Measurements from ENCODE around the gene TGM3. TPM values are rescaled to one million over a fixed set of nuclear protein-coding genes. Genes with fewer than 3 reads are reported as not detected.

The TGM3 gene
- total RNA-seq, 1 donor from 2014 or later = not detected

DNA sequence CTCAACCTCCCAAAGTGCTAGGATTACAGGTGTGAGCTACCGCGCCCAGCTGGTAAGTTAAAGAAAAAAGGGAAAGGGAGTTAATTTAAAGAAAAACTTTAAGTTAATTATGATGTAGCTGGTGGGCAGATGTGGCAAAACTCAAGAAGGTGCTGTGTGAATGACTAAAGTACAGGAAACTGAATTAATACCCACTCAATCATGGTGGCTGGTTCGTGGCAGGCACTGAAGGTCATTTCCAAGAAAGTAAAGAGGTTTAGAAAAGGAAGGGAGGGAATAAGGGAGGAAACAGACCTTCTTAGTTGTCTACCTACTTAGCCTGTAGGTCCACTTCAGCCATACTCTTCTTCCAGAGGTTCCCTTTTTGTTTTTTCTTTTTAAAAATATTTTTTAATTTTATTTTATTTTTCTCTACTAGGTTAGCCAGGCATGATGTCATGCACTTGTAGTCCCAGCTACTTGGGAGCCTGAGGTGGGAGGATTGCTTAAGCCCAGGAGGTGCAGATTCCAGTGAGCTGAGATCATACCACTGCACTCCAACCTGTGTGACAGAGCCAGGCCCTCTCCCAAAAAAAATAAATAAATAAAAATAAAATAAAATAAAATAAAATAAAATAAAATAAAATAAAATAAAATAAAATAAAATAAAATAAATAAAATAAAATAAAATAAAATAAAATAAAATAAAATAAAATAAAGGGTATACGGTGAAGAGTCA, 11.9 kb upstream of the TGM3 start:
- peak; percentile 89 for DNase-seq (ENCODE audit: low read depth)

DNA sequence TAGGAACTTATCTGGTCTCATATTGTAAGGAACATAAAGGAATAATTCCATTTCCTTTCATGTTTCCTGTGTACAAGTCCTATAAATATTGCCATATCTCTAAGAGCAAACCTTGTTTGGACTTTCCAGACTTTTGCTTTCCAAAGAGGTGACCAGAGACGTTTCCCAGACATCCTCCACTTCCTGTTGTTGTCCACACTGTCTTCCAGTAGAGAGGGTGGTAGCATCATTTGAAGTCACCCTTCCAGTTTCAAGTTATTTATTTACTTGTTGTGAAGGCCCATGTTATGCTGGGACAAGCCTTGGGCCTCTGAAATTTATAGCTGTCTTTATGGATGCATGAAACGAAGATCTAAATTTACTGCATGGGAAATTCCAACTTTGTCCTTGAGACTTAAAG, 10.6 kb upstream of the TGM3 start:
- DNase-seq (ENCODE audit: low read depth) = no peak

DNA sequence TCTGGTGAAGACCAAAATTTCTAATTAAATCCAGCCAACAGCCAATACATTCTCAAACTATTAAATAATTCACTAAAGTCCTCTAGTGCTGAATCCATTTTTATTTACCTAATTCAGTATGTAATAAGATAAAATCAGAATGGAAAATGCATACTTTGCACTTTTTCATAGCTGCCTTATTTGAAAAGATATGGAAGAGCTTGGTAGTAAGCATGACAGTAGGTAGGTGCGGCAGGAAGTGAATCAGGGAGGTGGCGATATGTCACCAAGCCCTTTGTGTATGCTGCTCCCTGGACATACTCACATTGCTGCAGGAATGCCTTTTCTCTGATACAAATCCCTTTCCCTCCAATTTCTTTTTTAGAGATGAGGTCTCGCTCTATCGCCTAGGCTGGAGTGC, 10.2 kb upstream of the TGM3 start:
- no peak for DNase-seq (ENCODE audit: low read depth)

DNA sequence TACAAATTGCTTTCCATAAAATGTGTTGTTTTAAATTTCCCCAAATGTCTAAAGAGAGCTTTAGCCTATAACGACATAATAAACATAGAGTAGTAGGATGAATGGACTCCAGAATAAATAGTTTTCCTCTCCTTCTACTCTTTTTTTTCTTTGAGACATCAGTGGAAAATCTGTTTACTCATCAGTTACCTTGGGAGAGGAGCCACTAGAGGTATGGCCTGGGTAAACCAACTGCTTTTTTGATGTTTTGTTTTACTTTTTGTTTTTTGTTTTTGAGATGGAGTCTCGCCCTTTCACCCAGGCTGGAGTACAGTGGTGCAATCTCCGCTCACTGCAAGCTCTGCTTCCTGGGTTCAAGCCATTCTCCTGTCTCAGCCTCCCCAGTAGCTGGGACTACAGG, 8.3 kb upstream of the TGM3 start:
- no peak for DNase-seq (ENCODE audit: low read depth)

DNA sequence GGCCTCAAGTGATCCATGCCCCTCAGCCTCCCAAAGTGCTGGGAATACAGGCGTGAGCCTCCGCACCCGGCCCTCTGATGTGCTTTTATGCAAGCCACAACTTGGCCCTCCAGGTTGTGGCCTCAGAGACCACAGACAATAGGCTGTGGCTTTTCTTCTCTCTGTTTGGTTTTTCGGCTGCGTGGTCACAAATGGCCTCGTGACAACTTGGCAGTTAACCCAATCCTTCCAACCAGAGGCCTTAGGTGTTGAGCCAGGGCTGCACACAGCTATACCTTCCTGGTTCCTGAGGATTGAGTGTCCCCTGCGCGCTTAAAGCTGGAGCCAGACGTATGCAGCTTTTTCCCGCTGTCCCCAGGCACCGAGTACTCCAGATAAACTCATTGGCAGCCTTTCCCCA, 6.3 kb upstream of the TGM3 start:
- peak; percentile 88 for DNase-seq (ENCODE audit: low read depth)

DNA sequence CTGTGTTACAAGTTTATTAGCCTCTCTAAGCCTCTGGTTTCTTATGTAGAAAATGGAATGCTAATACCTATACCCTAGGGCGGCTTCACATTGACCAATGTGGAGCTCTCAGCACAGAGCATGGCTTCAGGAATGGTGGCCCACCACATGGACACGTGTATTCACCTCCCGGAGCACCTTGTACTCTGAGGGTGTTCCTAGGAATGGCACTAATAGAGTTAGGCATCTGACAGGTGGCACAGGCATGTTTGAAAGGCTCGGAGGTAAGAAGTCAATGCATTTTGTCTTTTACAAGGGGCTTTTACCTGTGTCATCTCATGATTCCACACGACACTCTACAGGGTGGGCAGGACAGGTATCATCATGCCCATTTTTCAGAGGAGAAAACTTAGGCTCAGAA, 5.3 kb upstream of the TGM3 start:
- no peak for DNase-seq (ENCODE audit: low read depth)

DNA sequence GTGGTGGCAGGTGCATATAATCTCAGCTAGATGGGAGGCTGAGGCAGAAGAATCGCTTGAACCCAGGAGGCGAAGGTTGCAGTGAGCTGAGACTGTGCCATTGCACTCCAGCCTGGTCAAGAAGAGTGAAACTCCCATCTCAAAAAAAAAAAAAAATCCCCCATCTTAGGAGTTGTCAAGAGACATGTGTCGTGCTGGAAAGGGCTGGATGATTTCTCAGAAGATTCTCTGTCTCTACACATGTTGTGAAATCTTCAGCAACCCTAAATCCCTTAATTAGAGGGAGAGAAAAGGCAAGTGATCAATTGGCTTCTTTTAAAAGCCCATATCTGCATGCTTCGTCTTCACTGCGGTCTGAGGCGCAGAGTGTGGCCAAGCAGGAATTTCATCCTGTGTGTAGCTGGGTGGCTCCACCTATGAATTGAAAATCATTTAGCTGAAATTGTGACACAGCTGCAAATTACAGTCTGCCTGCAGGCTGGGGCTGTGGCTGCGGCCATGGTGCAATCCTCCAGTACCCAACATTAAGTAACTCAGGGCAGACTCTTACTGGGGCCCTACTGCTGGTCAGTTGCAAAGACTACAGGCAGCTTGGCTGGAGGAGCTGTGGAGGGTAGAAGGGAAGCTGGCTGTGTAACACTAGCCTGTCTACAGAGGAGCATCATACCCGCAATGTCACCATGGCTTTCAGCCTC, 3.2 kb upstream of the TGM3 start:
- peak; percentile 40 for DNase-seq (ENCODE audit: low read depth)

DNA sequence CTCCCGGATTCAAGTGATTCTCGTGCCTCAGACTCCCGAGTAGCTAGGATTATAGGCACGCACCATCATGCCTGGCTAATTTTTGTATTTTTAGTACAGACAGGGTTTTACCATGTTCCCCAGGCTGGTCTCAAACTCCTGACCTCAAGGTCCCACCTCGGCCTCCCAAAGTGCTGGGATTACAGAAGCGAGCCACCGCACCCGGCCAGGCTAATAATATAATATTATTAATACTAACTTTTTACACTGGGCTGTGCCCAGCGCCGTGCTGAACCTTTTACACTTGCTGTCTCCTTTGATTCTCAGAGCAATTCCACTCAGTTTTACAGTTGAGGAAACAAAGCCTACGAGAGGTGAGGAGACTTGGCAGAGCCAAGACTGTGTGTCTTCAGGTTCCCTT, 2.3 kb upstream of the TGM3 start:
- no peak for DNase-seq (ENCODE audit: low read depth)

DNA sequence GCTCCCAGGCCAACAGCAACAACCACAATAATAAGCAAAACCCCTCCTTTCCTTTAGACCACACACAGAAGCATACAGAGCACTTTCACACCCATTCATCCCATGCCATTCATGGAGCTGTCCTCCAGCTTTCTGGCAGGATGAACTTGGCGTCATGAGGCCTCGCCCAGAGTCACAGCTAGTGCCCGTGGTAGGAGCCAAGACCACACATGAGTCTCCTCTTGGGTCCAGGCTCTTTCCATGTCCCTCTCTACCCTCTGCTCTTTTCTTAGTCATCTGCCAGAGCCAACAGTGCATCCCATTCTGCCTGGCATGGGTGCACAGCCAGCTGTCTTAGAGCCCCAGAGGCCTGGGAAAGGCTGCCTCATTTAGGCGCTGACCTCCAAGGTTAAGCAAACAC, 1.8 kb upstream of the TGM3 start:
- DNase-seq (ENCODE audit: low read depth) = no peak

DNA sequence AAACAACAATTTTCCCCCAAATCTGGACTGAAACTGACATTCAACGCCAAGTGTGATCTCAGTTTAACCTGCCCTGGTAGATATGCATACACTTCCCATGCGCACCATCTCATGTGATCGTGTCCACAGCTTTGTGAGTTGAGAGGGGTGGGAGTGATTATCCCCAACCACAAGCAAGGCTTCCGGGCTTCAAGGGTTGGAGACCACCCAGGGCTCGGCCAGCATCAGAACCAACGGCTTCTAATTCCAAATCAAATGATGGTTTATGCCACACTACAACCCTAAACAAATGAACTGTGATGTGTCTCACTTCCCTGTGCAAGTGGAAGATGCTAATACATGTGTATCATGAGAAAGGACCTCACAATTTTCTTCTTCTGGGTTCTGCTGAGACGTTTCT, 515 bp upstream of the TGM3 start:
- no peak for DNase-seq (ENCODE audit: low read depth)

DNA sequence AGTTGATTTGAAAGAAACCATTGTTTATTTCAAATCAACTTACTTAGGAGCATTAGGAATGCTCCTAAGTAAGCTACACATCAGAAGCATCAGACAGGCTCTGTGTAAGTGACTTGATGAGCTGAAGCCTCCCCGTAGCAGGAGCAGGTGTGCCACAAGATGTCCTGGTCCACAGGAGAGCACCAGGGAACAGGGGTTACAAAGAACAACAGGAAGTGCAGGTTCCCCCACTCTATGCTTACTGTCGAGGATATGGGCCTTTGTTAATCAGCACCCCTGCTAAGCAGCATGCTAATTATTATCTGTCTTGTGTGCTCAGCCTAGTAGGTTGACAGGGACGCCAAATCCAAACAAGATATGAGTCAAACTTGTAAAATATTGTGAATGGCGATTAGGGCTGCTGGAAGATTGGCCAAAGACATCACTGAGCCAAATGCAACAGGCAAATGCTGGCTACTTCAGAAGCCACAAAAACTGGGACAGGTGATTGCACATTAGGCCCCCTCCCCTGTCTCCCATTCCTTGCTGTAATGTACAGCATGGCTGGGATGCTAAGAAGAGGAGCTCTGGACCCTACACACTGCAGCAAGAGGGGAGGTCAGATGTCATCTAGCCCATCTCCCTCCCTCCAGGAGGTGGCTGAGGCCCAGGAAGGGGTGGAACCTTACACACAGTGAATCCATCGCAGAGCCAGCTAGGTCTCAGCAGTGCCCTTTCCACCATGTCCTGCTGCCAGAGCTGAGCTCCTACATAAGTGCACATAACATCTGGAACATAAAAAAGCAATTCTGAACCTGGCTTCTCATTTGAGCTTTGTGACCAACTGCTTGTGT, 939 bp downstream of the TGM3 start:
- no peak for DNase-seq (ENCODE audit: low read depth)

DNA sequence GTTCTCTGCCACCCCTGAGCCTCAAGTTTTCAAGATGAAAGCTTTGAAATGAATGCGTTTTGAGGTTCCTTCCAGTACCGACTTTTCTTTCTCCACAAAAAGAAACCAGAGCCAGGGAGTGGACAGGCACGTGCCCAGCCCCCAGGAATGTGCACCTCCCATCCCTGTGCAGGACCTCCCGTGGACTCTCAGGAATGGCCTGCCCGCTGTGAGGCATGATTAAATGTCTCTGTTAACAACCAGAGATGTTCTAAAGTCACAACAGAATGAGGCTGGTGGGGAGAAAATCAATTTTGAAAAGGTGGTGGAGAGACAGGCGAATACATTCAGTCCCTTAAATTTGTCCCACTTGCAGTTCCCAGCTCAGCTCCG, 1.5 kb downstream of the TGM3 start:
- no peak for DNase-seq (ENCODE audit: low read depth)

DNA sequence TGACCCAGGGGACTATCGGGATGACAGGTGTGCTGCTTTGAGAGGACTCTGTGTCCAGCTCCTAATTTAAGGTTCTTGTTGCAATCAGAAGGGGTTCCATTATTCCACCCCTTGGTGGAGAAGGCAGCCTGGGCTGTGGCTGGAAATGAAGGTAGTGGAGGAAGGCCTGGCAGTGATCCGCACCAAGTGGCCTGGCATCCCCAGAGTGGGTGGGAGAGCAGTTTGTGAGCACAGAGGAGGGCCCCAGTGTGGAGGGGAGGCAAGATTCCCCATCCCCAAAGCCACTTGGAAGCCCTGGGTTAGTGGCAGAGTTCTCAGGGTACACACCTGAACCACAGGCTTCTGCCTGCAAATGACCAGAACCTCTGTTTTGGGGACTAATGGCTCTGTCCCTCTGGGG, 2.3 kb downstream of the TGM3 start:
- DNase-seq (ENCODE audit: low read depth) = no peak

DNA sequence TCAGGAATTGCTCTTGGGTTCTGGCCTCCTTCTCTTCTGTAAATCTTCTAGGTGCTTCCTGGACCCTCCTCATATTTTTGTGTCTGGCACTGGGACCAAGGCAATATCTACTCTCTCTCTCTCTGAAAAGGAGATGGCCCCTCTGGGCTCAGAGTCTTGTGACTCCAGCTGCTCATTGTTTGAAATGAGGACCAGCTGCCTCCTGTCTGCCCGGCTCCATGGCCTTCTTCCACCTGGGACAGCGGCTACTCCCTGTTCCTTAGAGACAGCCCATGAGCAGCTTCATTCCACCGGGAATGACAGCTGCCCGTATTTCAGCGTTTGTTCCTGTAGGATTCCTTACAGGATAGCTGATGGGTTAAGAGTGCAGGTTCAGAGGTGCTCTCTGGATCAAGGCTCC, 2.9 kb downstream of the TGM3 start:
- no peak for DNase-seq (ENCODE audit: low read depth)

DNA sequence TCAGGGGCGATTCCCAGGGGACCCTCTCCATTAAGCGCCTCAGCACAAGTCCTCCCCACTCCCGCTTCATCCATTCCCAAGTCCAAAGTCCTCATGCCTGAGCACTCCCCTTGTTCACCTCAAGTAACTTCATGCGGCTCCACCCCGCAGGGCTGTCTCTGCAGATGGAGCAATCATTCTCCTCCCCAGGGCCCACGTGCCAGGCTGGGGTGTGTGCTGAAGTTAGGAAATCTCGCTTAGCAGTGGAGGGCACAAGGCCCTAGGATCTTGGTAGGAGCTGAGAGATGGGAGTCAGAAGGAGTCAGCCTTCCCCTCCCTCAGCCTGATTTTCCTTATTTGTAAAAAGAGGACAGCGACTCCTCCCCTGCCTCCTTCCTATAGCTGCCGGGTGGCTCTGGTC, 3.5 kb downstream of the TGM3 start:
- peak; percentile 61 for DNase-seq (ENCODE audit: low read depth)

DNA sequence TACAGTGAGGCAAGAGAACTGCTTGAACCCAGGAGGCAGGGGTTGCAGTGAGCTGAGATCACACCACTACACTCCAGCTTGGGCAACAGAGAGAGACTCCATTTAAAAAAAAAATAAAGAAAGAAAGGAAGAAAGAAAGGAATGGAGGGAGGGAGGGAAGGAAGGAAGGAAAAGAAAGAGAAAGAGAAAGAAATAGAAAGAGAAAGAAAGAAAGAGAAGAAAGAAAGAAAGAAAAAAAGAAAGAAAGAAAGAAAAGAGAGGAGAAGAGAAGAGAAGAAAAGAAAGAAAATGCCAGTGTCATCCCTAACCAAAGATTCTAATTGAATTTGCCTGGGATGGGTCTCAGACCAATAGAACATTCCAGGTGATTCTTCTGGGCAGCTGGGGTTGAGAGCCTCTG, 4.2 kb downstream of the TGM3 start:
- no peak for DNase-seq (ENCODE audit: low read depth)

DNA sequence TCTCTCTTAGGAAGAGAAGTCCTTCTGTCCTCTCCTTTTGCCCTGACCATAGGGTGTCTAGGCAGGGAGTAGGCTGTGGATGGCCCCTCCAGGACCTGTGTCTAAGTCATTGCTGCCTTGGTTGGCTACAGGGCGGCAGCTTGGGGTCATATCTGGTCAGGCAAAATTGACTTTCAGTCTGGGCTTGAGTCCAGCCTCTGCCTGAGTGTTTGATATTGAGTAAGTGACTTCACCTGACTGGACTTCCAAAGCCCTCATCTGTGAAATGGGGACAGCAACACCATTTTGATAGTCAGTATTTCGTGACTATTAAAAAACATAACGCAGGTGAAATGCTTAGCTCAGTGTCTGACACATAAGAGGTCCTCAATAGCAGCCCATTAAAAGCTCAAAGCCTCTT, 4.6 kb downstream of the TGM3 start:
- peak; percentile 76 for DNase-seq (ENCODE audit: low read depth)

DNA sequence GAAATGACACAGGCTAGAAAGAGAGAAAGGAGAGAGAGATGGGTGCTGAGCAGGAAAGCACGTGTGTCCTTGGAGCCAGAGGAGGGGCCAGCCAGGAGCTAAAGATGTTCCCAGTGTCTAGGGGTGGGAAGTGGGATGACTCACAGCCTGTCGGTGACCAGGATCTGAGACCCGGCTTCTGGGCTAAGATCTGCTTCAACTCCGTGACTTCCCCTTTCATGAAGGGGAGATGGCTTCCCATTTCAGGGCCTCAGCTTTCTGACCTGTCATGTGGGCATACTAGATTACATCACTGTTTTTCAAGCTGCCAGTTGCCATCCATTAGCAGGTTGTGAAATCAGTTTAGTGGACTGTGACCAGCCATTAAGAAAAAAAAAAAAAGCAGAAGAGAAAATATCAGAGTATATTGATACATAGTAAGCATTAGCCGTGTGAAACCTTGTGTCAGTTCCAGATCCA, 5.4 kb downstream of the TGM3 start:
- DNase-seq (ENCODE audit: low read depth) = peak; percentile 86

DNA sequence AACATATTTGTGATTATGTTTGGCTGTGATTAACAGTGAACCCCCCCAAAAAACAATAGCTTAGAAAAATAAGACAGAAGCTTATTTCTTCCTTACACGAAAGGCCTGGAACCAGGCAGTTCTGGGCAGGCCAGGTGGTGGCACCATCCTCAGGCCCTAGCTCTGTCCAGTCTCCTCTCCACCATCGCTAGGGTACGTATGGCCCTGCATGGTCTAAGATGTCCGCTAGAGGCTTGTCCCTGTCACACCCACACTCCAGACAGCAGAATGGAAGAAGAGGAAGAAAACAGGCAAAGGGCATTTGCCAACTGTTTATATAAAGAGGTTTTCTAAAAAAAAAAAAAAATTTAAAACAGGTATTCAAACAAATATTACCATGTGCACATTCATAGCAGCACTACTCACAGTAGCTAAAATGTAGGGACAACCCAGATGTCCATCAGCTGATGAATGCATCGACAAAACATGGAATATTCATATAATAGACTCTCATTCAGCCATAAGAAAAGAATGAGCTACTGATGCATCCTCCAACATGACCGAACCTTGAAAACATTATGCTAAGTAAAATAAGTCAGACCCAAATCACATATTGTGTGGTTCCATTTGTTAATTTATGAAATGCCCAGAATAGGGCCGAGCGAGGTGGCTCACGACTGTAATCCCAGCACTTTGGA, 6.7 kb downstream of the TGM3 start:
- DNase-seq (ENCODE audit: low read depth) = no peak

DNA sequence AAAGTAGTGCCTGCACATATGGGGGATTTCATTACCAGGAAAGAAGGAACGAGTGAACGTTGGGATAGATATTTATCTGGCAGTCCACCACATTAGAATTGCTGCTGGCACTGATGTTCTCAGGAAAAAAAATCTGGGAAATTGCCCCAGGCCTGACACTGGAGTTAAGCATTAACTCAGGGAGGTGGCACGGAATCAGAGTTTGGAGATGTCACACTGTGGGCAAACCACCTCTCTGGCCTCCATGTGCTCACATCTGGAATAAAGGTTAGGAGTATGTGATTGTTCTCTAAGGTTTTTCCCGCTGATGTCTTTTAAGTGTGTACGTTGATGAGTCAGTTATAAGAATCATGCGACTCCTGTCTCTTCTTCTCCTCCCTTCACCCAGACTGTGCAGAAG, 7.9 kb downstream of the TGM3 start:
- DNase-seq (ENCODE audit: low read depth) = peak; percentile 41

DNA sequence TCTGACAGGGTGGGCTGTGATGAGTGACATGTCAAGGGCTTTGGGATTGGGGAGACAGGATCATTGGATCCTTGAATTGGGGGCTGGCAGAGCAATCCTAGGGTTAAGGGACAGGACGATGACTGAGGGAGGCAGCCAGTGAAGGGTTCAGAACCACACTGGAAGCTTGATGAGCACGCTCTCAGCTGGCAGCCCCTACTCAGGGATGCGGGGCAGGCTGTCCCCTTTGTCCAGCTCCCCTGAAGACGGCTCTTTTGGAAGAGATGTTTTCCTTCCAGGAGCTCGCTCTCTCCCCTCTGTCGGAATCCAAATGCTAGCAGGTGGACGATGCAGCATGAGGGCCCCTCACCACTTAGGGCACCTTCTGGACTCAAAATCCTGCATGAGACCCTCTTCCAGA, 8.4 kb downstream of the TGM3 start:
- DNase-seq (ENCODE audit: low read depth) = no peak

DNA sequence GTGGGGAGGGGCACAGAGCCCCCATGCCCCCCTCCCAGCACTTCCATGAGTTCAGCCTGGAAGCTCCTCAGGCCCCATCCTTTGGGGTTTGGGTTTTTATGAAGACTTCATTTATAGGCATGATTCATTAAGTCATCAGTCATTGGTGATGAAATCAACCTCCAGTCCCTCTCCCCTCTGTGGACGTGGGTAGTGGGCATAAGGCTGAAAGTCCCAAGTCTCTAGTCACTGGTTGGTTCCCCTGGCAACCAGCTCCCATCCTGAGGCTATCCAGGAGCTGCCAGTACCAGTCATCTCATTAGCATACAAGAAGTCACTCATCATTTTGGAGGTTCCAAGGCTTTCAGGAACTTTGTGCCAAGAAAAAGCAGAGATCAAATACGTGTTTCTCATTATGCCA, 9.2 kb downstream of the TGM3 start:
- no peak for DNase-seq (ENCODE audit: low read depth)

All from renal cortical epithelial cell (primary cell).